K562 (cell line): Measurements from ENCODE around the gene NAV2. TPM values are rescaled to one million over a fixed set of nuclear protein-coding genes. Genes with fewer than 3 reads are reported as not detected.
A peak's percentile ranks its signal among the peaks of the same experiment; 100 is the strongest.

Source experiments
- BRCA1 ChIP-seq, 2 experiments: fragments of 450-650 bp in 1 of 2; sonication (generic) in 1 of 2; formaldehyde crosslinking in 1 of 2; IDR thresholded peaks; 2 replicates each; pipeline versions ENCODE4 v1.5.0 to v1.6.1; 2017 to 2020; ENCODE audit warnings: mild to moderate bottlenecking in 1 of 2, missing genetic modification reagents in 1 of 2
- DIDO1 ChIP-seq: fragments of 450-650 bp; IDR thresholded peaks from 2 replicates; pipeline ENCODE4 v1.6.1; 2016; ENCODE audit warnings: low read depth, missing biosample characterization, missing genetic modification characterization
- GATA2 ChIP-seq: sonication (generic); formaldehyde crosslinking; IDR thresholded peaks from 2 replicates; pipeline ENCODE4 v1.4.0; 2020; ENCODE audit warnings: mild to moderate bottlenecking, missing genetic modification reagents
- GTF2A2 ChIP-seq: IDR thresholded peaks from 2 replicates; pipeline ENCODE4 v1.6.1; 2016; ENCODE audit warnings: mild to moderate bottlenecking, missing genetic modification characterization, missing compliant biosample characterization
- LEF1 ChIP-seq: fragments of 450-650 bp; IDR thresholded peaks from 2 replicates; pipeline ENCODE4 v1.6.1; 2016; ENCODE audit warnings: mild to moderate bottlenecking
- MCM3 ChIP-seq: fragments of 450-650 bp; IDR thresholded peaks from 2 replicates; pipeline ENCODE4 v1.6.1; 2016
- MECOM ChIP-seq: fragments of 250-450 bp; sonication (Bioruptor Pico); IDR thresholded peaks from 2 replicates; pipeline ENCODE4 v1.8.0; 2022; ENCODE audit warnings: inconsistent platforms
- MEF2D ChIP-seq: conservative IDR thresholded peaks from 2 replicates; pipeline ENCODE4 v1.6.1; 2016; ENCODE audit warnings: low read depth, missing genetic modification characterization, missing compliant biosample characterization
- MXI1 ChIP-seq: IDR thresholded peaks from 2 replicates; pipeline ENCODE4 v1.6.1; 2011; ENCODE audit warnings: low read depth, mild to moderate bottlenecking, improper control_type of control experiment, low read length
- NR2C1 ChIP-seq, 2 experiments: fragments of 450-650 bp; IDR thresholded peaks; 2 replicates each; pipeline ENCODE4 v1.6.1; 2017; ENCODE audit warnings: mild to moderate bottlenecking in 2 of 2, antibody characterized with exemption in 1 of 2, inconsistent platforms in 1 of 2, missing compliant biosample characterization in 1 of 2, missing genetic modification characterization in 1 of 2
- NR2F6 ChIP-seq: fragments of 450-650 bp; formaldehyde crosslinking; IDR thresholded peaks from 2 replicates; pipeline ENCODE4 v1.4.0; 2020; ENCODE audit warnings: mild to moderate bottlenecking
- RAD51 ChIP-seq: fragments of 450-650 bp; IDR thresholded peaks from 2 replicates; pipeline ENCODE4 v1.7.1; 2016; ENCODE audit warnings: low read depth, mild to moderate bottlenecking, borderline replicate concordance
- RNF219 ChIP-seq: fragments of 250-450 bp; sonication (Bioruptor Pico); IDR thresholded peaks from 2 replicates; pipeline ENCODE4 v1.5.0; 2022; ENCODE audit warnings: mild to moderate bottlenecking
- SIN3A ChIP-seq, 2 experiments: fragments of 150-350 bp in 1 of 2; IDR thresholded peaks; 2 replicates each; pipeline ENCODE4 v1.6.1; 2011 to 2016; ENCODE audit warnings: borderline replicate concordance in 2 of 2, low read depth in 2 of 2, low read length in 2 of 2, mild to moderate bottlenecking in 2 of 2, moderate library complexity in 2 of 2; ENCODE audit not compliant: control insufficient read depth in 1 of 2
- SMAD3 ChIP-seq: fragments of 450-650 bp; formaldehyde crosslinking; conservative IDR thresholded peaks from 2 replicates; pipeline ENCODE4 v1.4.0; 2020; ENCODE audit warnings: mild to moderate bottlenecking
- SREBF2 ChIP-seq: sonication (generic); formaldehyde crosslinking; IDR thresholded peaks from 2 replicates; pipeline ENCODE4 v1.4.0; 2020; ENCODE audit warnings: mild to moderate bottlenecking, missing genetic modification reagents
- TBP ChIP-seq: optimal IDR thresholded peaks from 2 replicates; pipeline ENCODE3; 2011; ENCODE audit warnings: low read depth, low read length, improper control_type of control experiment
- TFE3 ChIP-seq: fragments of 450-650 bp; formaldehyde crosslinking; IDR thresholded peaks from 2 replicates; pipeline ENCODE4 v1.4.0; 2020; ENCODE audit warnings: mild to moderate bottlenecking, mixed read lengths
- ZNF324 ChIP-seq: fragments of 250-450 bp; sonication (Bioruptor Pico); IDR thresholded peaks from 2 replicates; pipeline ENCODE4 v1.4.0; 2020; ENCODE audit warnings: mild to moderate bottlenecking
- ZNF436 ChIP-seq: fragments of 250-450, 450-650 bp; sonication (Bioruptor Pico); formaldehyde crosslinking; IDR thresholded peaks from 2 replicates; pipeline ENCODE4 v1.7.0; 2020; ENCODE audit warnings: mild to moderate bottlenecking
- ZNF444 ChIP-seq: fragments of 250-450 bp; sonication (Bioruptor Pico); IDR thresholded peaks from 2 replicates; pipeline ENCODE4 v1.4.0; 2020; ENCODE audit warnings: mild to moderate bottlenecking, moderate library complexity
- ZNF518B ChIP-seq: fragments of 250-450 bp; sonication (Bioruptor Pico); IDR thresholded peaks from 2 replicates; pipeline ENCODE4 v1.5.0; 2021; ENCODE audit warnings: mild to moderate bottlenecking, moderate library complexity
- polyA plus RNA-seq, 8 experiments: library from polyadenylated mRNA; depleted of rRNA in 4 of 8; stranded (reverse) in 5 of 8; unstranded in 3 of 8; fragments of >200 nt; fragmentation: Nextera tagmentation in 2 of 8; fragmentation: Illumina TruSeq in 1 of 8; extraction: Ambion mirVana in 2 of 8; extraction: Trizol in 1 of 8; gene quantifications; 2 replicates each; pipeline versions ENCODE4 v1.2.1 to v1.2.3, GENCODE V29; 2011 to 2014; ENCODE audit warnings: inconsistent platforms in 1 of 8, missing spikeins in 1 of 8
- total RNA-seq, 7 experiments: library from RNA; depleted of rRNA in 6 of 7; stranded (reverse); fragments of >200 nt in 6 of 7; fragmentation: Illumina TruSeq in 2 of 7; extraction: Trizol in 2 of 7; gene quantifications; 2 replicates each; pipeline versions ENCODE4 v1.2.1 to v1.2.3, GENCODE V29; 2011 to 2021; ENCODE audit warnings: low replicate concordance in 1 of 7
- TF ChIP-seq, protein P1 (sequence below): sonication (generic); formaldehyde crosslinking; IDR thresholded peaks from 2 replicates; pipeline ENCODE4 v1.9.0; 2022; ENCODE audit warnings: mild to moderate bottlenecking, missing genetic modification reagents

NAV2 gene
- total and polyA plus RNA-seq, 9 of the 15 experiments (the other 6 are each of a cell fraction or from before 2014, with no cell fraction given) = 0.03 to 0.35 (median 0.05) TPM

GRCh38 chr11:19906126-19906525 is 193.5 kb downstream of the NAV2 start (continued):
- no peak for TF ChIP-seq NR2F6
- TF ChIP-seq RNF219 (CRISPR knock-in tag) = no peak
- TF ChIP-seq RAD51 = peak; percentile 91
- TF ChIP-seq SREBF2 (CRISPR knock-in tag) = no peak
- TF ChIP-seq DIDO1 (tag) = no peak
- TF ChIP-seq MCM3 = no peak
- no peak for TF ChIP-seq NR2C1 (IDR thresholded peaks at IDR 0.05)
- no peak for TF ChIP-seq NR2C1 (tag; IDR thresholded peaks at IDR 0.05)
- no peak for TF ChIP-seq BRCA1 (IDR thresholded peaks at IDR 0.05)
- no peak for TF ChIP-seq BRCA1 (CRISPR knock-in tag; IDR thresholded peaks at IDR 0.05)
- TF ChIP-seq ZNF436 (CRISPR knock-in tag) = no peak
- no peak for TF ChIP-seq MXI1
- TF ChIP-seq, protein P1, sequence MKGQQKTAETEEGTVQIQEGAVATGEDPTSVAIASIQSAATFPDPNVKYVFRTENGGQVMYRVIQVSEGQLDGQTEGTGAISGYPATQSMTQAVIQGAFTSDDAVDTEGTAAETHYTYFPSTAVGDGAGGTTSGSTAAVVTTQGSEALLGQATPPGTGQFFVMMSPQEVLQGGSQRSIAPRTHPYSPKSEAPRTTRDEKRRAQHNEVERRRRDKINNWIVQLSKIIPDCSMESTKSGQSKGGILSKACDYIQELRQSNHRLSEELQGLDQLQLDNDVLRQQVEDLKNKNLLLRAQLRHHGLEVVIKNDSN (CRISPR knock-in tag) = peak; percentile 55
- TF ChIP-seq ZNF324 = no peak
- TF ChIP-seq GTF2A2 = no peak
- no peak for TF ChIP-seq SMAD3
- TF ChIP-seq ZNF444 (CRISPR knock-in tag) = no peak
- no peak for TF ChIP-seq MECOM (CRISPR knock-in tag)
- TF ChIP-seq TBP = no peak
- TF ChIP-seq GATA2 (CRISPR knock-in tag) = no peak
- peak; percentile 95 for TF ChIP-seq TFE3
- no peak for TF ChIP-seq MEF2D (tag)
- no peak for TF ChIP-seq ZNF518B (CRISPR knock-in tag)
- TF ChIP-seq SIN3A (IDR thresholded peaks at IDR 0.05; ENCODE audit: borderline replicate concordance in 2 of 2, control insufficient read depth in 1 of 2, low read depth in 2 of 2, low read length in 2 of 2) = no peak
- no peak for TF ChIP-seq LEF1
